CD4-positive, alpha-beta T cell treated with Interleukin-10 for 1 hour (primary cell): ENCODE data around the gene TBATA.

ENCODE experiments used
- DNase-seq: peaks from one replicate; pipeline ENCODE4 v3.0.0-alpha.2; 2020

Gene TBATA

GRCh38 chr10:70760271-70760787, 24.8 kb downstream of the TBATA start:
- DNase-seq, result no peak

- DNase-seq, result no peak
Observed at GRCh38 chr10:70759781-70760180, 25.4 kb downstream of the TBATA start.

- DNase-seq, result peak; percentile 69
Observed at GRCh38 chr10:70758757-70759514, 26.2 kb downstream of the TBATA start.

- no peak for DNase-seq
Observed at GRCh38 chr10:70757856-70758255, 27.3 kb downstream of the TBATA start.

GRCh38 chr10:70756700-70757360, 28.3 kb downstream of the TBATA start:
- DNase-seq, result no peak

GRCh38 chr10:70753841-70754621, 31.1 kb downstream of the TBATA start:
- no peak for DNase-seq

GRCh38 chr10:70753026-70753663, 32.0 kb downstream of the TBATA start:
- no peak for DNase-seq

GRCh38 chr10:70752571-70752970, 32.6 kb downstream of the TBATA start:
- no peak for DNase-seq

GRCh38 chr10:70751991-70752390, 33.2 kb downstream of the TBATA start:
- no peak for DNase-seq

- no peak for DNase-seq
Observed at GRCh38 chr10:70751356-70751755, 33.8 kb downstream of the TBATA start.

- no peak for DNase-seq
Observed at GRCh38 chr10:70750156-70750703, 34.9 kb downstream of the TBATA start.

- no peak for DNase-seq
Observed at GRCh38 chr10:70749756-70750155, 35.4 kb downstream of the TBATA start.

- no peak for DNase-seq
Observed at GRCh38 chr10:70748801-70749573, 36.2 kb downstream of the TBATA start.

GRCh38 chr10:70748305-70748704, 36.9 kb downstream of the TBATA start:
- no peak for DNase-seq

GRCh38 chr10:70747192-70747965, 37.8 kb downstream of the TBATA start:
- DNase-seq, result no peak

GRCh38 chr10:70745555-70745954, 39.6 kb downstream of the TBATA start:
- no peak for DNase-seq

- no peak for DNase-seq
Observed at GRCh38 chr10:70744617-70745143, 40.5 kb downstream of the TBATA start.

GRCh38 chr10:70743879-70744278, 41.3 kb downstream of the TBATA start:
- no peak for DNase-seq

GRCh38 chr10:70743430-70743788, 41.8 kb downstream of the TBATA start:
- DNase-seq, result no peak

- no peak for DNase-seq
Observed at GRCh38 chr10:70742537-70743429, 42.4 kb downstream of the TBATA start.
